HG03280 (cell line): ENCODE measurements around the gene CENPP.
A peak's percentile ranks its signal among the peaks of the same experiment; 100 is the strongest.

Experiments used
- ATAC-seq: cut with Tn5 transposase; IDR thresholded peaks from one replicate; pipeline ENCODE4 v1.9.1; 2021; ENCODE audit warnings: mild to moderate bottlenecking, moderate library complexity; ENCODE audit not compliant: unreplicated experiment

CENPP gene

DNA sequence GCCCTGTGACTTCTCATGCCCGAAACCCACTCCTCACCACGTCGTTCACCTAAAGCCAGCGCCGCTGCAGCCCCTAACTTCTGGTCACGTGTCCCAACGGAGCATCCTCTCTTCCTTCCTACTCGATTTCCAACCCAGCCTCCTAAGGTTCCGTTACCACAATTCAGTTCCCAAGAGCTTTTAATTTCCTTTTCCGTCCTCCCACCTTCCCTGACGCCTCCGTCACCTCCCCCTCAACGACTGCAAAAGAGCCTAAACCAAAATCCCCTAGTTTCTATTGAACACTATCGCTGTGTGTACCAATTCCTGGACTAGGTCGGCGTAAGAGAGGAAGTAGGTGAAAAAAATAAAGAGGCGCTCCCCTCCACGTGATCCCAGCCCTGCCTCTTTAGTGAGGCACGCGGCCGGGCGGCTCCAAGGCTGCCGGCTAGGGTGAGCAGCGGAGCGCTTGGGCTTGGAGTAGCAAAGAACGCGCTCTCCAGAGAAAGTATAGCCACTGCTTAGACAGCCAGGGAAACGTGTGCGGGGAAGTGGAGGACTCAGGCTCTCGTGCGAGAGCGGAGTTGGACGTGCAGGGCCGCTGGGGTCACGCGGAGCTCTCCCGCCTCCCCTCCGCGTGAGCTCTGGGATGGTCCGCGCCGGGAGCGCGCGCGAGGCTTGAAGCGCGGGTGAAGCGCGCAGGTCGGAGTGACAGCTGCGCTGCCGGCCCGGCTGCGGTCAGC, at the start of gene CENPP, which contains the start of gene NOL8:
CENPP (plus strand) TSS at position 685 of the 722 bp plus-strand sequence.
NOL8 (minus strand) TSS at position 82 of the 722 bp plus-strand sequence. CDS start 1,189 bp downstream, outside the sequence.
- peak; percentile 94 for ATAC-seq

DNA sequence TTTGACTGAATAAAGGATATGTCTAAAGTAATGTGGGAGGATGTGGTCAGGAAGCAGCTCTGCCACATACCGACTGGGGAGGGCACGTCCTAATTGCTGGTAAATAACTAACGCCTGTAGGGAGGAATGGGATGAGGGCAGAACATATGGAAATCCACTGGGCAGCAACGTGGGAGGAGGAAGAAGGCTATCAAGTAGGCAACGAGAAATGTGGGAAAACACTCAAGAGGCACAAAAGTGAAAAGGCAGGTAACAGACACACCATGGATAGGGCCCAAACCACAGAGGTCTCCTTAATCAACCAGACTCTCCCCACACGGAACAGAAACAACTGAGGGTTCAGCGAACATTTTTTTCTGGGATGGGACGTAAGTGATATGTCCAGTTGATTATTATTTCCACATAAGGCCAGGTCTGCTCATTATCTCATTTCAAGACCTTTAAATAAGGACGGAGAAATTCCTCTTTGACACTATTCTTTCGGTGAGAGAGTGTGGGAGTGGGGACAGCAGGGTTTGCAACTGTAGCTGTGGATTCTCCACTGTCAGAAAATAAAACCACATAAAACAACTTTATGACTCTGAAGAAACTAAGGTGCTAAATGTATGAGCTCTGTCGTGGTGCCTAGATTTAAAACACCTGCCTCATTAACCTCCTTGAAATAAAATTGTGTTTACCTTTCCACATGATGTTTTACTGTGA, 49.3 kb upstream of the CENPP start:
- no peak for ATAC-seq

DNA sequence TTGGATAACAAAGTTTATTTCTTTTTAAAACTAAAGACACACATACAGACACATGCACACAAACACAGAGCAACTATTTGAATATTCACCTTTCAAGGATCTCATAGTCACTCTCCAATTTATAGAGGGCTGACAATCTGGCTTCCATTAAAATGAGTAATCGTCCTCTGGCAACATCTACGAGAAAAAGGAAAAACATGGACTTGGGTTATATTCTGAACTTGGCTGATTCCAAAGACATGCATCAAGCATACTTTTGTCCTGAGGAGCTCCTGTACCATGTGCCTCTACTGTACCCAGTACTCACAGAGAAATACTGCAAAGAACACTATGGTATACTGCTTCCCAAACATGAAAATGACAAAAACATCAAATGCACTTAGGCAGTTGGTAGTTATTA, 47.6 kb upstream of the CENPP start:
- no peak for ATAC-seq

DNA sequence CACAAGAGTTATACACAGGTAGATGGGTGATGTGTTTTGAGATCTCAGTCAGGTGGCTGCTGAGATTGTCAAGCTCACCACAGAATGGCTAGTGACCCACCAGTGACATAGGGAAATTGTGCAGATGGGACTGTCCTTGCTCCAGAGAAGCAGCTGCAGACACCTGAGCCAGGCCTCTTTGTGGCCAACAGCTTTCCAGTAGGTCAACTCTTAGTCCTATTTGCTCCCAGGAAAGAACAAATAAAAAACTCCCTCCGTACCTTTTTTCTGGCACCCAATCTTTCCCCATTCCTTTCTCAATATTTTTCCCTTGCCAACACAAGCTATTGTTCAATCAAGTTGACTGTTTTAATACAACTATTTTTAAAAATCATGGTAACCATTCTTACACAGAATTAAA, 46.5 kb upstream of the CENPP start:
- ATAC-seq = no peak

DNA sequence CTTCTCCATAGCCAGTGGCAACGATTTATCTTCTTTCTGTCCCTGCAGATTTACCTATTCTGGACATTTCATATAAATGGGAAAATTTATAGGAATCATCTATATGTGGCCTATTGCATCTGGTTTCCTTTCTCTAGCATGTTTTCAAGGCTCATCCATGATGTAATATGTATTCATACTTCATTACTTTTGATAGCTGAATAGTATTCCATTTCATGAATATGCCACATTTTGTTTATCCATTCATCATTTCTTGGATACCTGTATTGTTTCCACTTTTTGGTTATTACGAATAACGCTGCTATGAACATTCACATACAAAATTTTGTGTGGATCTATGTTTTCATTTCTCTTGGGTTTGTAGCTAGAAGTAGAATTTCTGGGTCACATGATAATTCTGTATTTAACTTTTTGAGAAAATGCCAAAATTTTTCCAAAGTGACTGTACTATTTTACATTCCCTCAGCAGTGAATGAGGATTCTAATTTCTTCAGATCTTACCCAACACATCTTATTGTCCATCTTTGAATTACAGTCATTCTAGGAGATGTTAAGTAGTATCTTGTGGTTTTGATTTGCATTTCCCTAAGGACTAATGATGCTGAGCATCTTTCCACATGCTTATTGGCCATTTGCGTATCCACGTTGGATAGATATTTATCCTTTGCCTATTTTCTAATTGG, 35.9 kb upstream of the CENPP start:
- no peak for ATAC-seq

DNA sequence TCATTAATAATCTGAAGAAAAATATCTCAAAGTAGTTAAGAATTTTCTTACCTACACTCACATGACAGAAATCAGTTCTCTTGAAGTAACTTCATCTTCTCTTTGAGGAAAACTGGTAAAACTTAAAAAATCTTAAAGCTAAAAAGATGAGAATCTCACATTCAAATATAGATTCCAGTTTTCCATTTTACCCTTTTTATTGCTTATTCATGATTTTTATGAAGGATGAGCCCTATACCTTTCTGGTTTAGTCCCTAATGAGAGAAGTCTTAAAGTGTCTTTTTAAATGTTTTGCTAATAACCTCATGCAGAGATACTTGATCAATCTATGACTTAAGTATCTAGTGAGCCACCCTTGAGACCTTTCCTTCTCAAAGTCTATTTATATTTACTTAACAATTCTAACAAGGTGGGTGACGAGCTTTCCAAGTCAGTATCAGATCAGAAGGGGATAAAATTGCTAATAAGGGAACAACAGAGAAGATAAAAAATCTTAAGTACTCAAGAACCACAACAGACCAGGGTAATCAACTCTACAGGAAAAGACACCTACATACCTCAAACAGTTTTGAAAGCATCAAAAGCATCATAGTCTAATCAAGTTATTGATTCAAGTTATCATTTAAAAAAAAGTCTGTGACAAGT, 34.8 kb upstream of the CENPP start:
- no peak for ATAC-seq

DNA sequence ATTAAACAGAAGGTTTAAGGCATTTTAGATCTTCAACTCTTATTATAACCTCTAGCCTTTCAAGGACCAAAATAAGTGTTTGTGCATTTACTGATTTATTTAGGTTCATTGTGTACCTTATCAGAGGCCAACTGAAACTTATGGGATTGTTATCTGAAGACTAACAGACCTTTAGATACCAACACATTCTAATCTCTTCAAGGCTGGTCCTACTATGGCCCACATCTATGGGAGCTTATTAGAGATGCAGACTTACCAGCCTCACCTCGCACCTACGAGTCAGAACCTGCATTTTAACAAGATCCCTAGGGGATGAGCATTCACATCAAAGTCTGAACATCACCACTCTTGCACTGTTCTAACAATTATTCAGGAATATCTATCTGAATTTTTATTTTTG, 34.2 kb upstream of the CENPP start:
- no peak for ATAC-seq

DNA sequence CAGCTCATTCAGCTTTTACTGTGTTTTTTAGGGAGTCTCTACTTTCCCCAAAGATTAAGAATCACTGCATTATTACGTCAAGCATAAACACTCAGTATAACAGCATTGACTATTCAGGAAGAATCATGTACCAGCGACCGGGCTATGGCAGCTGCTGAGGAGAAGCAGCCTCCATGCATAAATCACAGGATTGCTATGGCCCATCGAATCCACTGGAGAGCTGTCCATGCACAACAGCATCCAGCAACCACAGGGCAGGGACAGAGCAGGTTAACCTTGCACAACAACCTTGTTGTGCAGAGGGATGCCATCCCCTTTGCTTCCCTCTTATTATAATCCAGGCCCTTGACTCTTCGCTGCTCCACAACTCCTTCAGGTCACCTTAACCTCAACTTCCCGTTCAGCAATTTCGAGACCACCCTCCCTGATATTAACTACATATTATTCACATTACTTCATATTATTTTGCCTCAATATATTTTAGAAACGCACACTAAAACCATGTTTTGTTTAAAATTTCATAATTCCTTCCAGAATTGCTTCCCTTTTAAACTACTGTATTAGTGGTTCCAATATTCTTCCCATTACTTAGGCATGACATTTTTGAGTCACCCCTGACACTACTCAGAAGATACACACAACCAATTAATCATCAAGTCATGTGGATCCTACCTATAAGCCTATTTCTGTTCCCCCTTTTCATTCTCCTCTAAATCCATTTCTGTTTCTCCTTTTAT, 33.2 kb upstream of the CENPP start:
- ATAC-seq = no peak

DNA sequence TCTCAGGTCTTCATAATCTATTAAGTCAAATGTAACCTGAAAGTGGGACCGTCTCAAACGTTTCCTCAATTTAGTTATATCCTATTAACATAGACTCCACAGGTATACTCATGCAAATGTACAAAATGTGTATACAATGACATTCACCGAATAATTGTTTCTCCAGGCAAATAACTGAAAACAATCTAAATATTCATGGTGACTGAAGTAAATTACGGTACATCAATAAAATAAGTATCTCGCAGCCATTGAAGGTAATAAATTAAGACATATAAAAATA, 32.7 kb upstream of the CENPP start:
- ATAC-seq = no peak

DNA sequence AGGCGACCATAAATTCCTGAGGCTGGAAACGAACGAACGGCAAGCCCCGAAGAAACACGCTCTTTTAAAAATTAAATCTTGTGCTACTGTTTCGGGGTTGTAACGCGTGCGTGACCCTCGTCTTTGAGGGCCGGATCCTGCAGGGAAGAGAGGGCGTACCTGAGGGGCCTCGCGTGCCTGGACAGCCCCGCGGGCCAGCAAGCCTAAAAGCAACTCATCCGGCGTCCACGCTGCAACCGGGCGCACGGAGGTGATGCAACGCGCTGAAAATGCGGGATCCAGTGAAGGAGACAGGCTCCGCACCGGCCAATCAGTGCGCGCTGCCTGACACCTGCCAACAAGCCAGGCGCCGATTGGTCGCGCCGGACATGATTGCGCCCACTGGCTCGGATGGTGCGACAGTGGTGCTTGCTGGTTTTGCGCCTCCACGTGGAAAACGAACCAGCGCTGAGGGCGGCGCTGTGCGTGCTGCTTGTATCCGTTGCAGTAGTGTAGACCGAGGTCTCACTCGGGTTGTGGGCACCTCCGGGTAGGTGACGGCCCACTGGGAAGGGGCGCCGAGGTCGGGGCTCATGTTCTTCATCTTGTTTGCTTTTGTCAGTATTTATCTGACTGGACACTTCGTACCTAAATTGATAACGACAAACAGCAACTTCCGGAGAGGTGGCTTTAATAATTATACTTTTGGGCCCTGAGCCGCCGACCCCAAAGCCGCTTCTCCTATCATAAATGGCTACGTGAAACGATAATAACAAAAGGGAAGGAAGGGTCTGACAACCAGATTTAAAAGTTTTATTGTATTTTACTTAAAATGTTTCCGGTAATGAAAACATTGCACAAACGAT, 32.1 kb upstream of the CENPP start, which contains the start of gene IARS1:
IARS1 (minus strand) TSS at position 246 of the 845 bp plus-strand sequence. CDS start 4,278 bp downstream, outside the sequence.
- peak; percentile 97 for ATAC-seq

DNA sequence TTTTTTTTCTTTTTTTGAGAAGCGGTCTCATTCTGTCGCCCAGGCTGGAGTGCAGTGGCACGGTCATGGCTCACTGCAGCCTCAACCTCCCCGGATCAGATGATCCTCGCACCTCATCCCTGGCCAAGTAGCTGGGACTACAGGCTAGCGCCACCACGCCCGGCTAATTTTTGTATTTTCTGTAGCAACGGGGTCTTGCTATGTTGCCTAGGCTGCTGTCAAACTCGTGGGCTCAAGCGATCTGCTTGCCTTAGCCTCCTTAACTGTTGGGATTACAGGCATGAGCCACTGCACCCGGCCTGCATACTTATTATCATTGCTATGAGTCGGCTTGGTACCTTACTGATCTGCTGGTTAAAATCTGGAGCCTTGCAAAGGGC, 31.5 kb upstream of the CENPP start:
- ATAC-seq = no peak

DNA sequence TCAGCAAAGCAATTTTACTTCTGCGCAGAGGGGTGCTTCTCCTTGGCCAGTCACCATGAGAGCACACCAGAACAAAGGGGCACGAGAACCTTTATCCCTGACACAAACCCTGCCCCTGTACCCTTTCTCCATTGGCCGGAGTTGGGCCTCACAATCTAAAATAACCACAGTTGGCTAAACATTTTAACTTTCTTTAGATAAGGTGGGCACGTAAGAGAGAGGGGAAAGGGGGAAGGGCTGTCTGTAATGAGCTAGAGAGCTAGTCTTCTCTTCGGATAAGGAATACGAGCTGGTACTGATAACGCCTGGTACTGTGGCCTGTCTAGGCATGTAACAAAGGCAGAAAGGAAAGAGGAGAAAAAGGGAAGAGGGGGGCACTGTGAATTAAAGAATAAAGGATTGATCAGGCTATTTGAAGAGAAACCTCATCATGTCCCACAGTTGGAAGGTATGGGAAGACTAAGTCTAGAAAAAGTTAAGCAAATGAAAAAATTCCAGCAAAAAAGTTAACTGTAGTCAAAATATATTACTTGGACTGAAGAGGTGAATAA, 30.4 kb upstream of the CENPP start:
- ATAC-seq = no peak

DNA sequence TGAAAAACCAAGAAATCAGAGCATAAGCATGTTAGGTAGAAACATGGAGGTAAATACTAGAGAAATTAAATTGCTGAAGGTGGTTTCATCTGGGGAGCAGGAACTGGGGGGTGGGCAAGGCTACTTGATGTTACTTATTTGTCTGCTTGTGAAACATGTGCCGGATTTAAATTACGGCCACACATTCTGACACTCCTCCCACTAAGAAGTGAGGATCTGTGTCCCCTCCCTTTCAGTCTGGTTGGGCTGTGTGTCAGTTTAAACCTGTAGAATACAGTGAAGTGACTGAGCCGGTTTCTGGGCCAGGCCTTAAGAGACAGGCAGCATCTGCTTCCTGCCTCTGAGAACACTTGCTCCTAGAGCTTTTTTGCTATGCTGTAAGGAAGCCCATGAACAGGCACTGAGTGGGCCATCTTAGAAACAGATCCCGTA, 29.9 kb upstream of the CENPP start:
- no peak for ATAC-seq

DNA sequence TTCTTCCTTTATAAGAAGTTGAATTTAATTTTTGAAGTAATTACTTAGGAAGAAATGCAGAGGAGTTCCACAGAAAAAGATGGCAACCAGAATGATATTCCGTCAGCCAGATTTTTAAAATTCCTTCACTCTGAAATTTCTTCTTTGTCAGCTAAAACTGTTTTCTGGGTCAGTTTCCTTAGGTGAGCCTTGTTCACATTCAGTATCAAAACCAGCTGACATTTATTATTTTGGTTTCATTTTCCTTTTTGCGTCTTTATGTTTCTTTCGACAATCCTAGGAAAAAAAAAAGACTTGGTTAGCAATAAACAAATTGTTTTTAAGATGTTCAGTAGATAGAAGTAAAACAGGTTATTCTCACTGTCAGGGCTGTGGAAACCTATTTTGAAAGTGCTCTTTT, 28.1 kb upstream of the CENPP start:
- ATAC-seq = no peak

DNA sequence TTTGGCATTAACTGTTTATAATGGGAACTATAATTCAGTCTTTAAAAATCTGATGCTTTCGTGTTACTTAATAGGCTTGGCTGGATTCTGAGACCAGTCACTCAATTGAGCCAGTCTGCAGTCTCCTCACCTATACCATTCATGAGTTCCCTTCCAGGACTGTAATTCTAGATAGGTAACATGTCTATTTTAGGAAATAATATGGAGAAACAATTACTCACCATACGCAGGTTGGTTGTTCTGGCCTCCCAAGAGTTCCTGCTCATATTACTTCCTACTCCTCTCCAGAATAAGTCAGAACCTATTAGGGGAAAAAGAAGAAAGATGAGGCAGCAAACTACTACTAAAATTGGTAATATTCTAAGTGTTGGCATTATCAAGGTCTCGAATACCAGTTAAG, 27.7 kb upstream of the CENPP start:
- ATAC-seq = no peak

DNA sequence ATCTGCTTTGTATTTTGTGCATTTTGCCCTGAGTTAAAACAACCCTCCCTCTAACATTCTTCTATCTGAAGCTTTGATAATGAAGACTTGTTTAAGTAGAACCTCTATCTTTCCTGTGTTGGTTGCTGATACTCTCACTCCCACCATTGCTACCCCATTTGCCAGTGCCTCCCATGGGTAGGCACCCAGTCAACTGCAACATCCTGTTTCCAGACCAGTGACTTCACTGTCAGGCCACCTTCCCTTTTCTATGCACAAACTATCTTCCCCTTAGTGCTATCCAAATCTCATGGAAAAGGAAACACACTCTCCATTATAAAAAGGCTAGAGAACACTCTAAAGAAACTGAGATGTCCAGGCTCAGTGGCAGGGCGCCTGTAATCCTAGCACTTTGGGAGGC, 26.6 kb upstream of the CENPP start:
- no peak for ATAC-seq

DNA sequence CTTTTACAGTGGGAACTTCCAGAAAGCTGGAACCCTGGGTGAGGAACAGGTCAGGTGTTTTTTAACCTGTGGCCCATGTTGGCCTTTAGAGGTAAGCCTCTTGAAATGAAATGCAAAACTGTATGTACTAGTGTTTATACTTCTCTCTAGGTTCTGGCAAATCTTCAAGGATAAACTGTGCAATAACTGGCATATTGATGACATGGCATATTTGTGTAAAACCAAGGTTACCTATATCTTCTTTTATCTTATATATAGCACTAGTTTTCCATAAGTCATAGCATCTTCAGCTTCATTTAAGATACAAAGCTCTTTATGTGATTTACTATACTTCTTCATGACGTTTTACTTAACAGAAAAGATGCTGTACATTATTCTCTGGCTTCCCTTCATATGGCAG, 24.8 kb upstream of the CENPP start:
- ATAC-seq = no peak

DNA sequence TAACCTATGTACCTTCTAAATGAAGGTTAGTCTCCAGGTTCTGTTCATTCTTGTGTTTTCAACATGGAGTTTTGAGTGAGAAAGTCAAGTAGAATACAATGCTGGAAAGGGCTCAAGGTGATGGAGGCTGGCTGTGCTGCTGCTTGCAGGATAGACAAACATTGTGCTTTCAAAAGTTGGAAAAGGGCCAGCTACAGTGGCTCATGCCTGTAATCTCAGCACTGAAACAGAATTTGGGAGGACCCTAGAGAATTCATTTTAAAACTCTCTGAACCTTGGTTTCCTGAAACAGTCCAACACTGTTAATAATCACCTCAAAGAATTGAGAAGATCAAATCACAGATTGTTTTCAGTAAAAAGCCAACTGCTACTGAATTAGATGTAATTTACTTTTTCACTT, 16.9 kb upstream of the CENPP start:
- ATAC-seq = no peak

DNA sequence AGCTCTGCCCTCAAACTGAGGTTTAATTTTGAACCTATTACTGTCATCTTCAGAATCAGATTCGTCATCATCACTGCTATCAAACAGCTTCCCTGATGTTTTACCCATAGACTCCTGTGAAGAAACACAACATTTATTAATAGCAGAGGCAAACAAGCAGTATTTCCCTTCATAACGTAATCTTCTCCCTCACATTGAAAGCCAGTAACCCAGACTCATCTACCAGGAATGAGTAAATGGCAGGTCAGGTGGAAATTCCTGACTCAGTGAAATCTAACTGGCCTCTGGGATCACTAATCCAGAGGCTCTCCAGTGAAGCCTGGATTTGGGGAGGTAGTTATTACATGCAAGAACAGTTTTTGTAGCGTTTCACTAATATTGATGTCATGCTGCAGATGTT, 15.2 kb upstream of the CENPP start:
- no peak for ATAC-seq
